Fibroblast of mammary gland (primary cell): ENCODE results near the gene RGS14.

Experiments
- DNase-seq: peaks from one replicate; pipeline ENCODE4 v3.0.0-alpha.2; 2010; ENCODE audit warnings: low read depth
- H3K4me3 ChIP-seq: 2 replicates; pipeline ENCODE4 v1.5.1; 2011; ENCODE audit warnings: low read depth, mild to moderate bottlenecking, low read length, moderate library complexity; ENCODE audit not compliant: control insufficient read depth
- CTCF ChIP-seq: conservative IDR thresholded peaks from 2 replicates; pipeline ENCODE4 v1.5.1; 2011; ENCODE audit warnings: low read depth, low read length, inconsistent platforms; ENCODE audit not compliant: control insufficient read depth, insufficient read depth

Gene RGS14

GRCh38 chr5:177329883-177330282 lies 27.8 kb upstream of the RGS14 start:
- no peak overlapping the region for H3K4me3 ChIP-seq
- DNase-seq: no peak
- TF ChIP-seq CTCF: no peak

- no peak overlapping the region for H3K4me3 ChIP-seq
- DNase-seq: no peak
- no peak for TF ChIP-seq CTCF
Measured at GRCh38 chr5:177330991-177331842, 26.5 kb upstream of the RGS14 start.

- DNase-seq: no peak
- no peak for TF ChIP-seq CTCF
- H3K4me3 ChIP-seq: no peak overlapping the region
Measured at GRCh38 chr5:177332031-177332895, 25.5 kb upstream of the RGS14 start.

- no peak for DNase-seq
- H3K4me3 ChIP-seq: no peak overlapping the region
- TF ChIP-seq CTCF: no peak
Measured at GRCh38 chr5:177332896-177333260, 24.8 kb upstream of the RGS14 start.

GRCh38 chr5:177333420-177334154 lies 24.1 kb upstream of the RGS14 start:
- TF ChIP-seq CTCF: no peak
- no peak for DNase-seq
- no peak overlapping the region for H3K4me3 ChIP-seq

- no peak overlapping the region for H3K4me3 ChIP-seq
- no peak for TF ChIP-seq CTCF
- no peak for DNase-seq
Measured at GRCh38 chr5:177334155-177334551, 23.6 kb upstream of the RGS14 start.
